Activated T-cell treated with anti-CD3 and anti-CD28 coated beads, Interleukin-2, amount 50 U/mL, for 1 hour (primary cell): ENCODE data around the gene STXBP1.

Experiments used
- DNase-seq: peaks from one replicate; pipeline ENCODE4 v3.0.0-alpha.2; 2020

Gene STXBP1

GRCh38 chr9:127660886-127661741 lies 49.0 kb downstream of the STXBP1 start:
- DNase-seq, result no peak

GRCh38 chr9:127662617-127663016 lies 50.5 kb downstream of the STXBP1 start:
- DNase-seq, result no peak

- DNase-seq, result no peak
Measured at GRCh38 chr9:127664324-127664677, 52.2 kb downstream of the STXBP1 start.

- no peak for DNase-seq
Measured at GRCh38 chr9:127664678-127665507, 52.8 kb downstream of the STXBP1 start.

- DNase-seq, result no peak
Measured at GRCh38 chr9:127667127-127667844, 55.2 kb downstream of the STXBP1 start.

GRCh38 chr9:127667906-127668305 lies 55.8 kb downstream of the STXBP1 start:
- no peak for DNase-seq

GRCh38 chr9:127673234-127673633 lies 61.2 kb downstream of the STXBP1 start:
- no peak for DNase-seq

- no peak for DNase-seq
Measured at GRCh38 chr9:127676638-127677037, 64.6 kb downstream of the STXBP1 start.

- DNase-seq, result no peak
Measured at GRCh38 chr9:127679506-127679905, 67.4 kb downstream of the STXBP1 start.

- no peak for DNase-seq
Measured at GRCh38 chr9:127680226-127680625, 68.1 kb downstream of the STXBP1 start.

GRCh38 chr9:127680846-127681245 lies 68.8 kb downstream of the STXBP1 start:
- DNase-seq, result no peak

GRCh38 chr9:127682351-127683136 lies 70.5 kb downstream of the STXBP1 start:
- no peak for DNase-seq

- DNase-seq, result no peak
Measured at GRCh38 chr9:127683723-127684122, 71.6 kb downstream of the STXBP1 start.

GRCh38 chr9:127684576-127684975 lies 72.5 kb downstream of the STXBP1 start:
- no peak for DNase-seq

GRCh38 chr9:127686461-127687393 lies 74.7 kb downstream of the STXBP1 start:
- DNase-seq, result no peak

- no peak for DNase-seq
Measured at GRCh38 chr9:127689329-127690000, 77.4 kb downstream of the STXBP1 start.

GRCh38 chr9:127690735-127691134 lies 78.7 kb downstream of the STXBP1 start:
- DNase-seq, result no peak

- DNase-seq, result no peak
Measured at GRCh38 chr9:127692071-127692470, 80.0 kb downstream of the STXBP1 start.

- DNase-seq, result no peak
Measured at GRCh38 chr9:127693143-127693542, 81.1 kb downstream of the STXBP1 start.

GRCh38 chr9:127693697-127694096 lies 81.6 kb downstream of the STXBP1 start:
- DNase-seq, result no peak
